GM19455 (cell line): ENCODE results near the gene ZNF414.
"Not testable (repeated sequence)": the region's sequence is repeated elsewhere in the genome, so short reads cannot be mapped to it uniquely, and the experiment has no call there.

ENCODE experiments used
- ATAC-seq: cut with Tn5 transposase; IDR thresholded peaks from one replicate; pipeline ENCODE4 v1.9.1; 2021; ENCODE audit not compliant: unreplicated experiment

The ZNF414 gene

GRCh38 chr19:8518536-8518935, 4.6 kb upstream of the ZNF414 start:
- ATAC-seq: no peak

- ATAC-seq: no peak
Measured at GRCh38 chr19:8517551-8518442, 3.8 kb upstream of the ZNF414 start.

- no peak for ATAC-seq
Measured at GRCh38 chr19:8515317-8515716, 1.4 kb upstream of the ZNF414 start.

- ATAC-seq: not testable (repeated sequence)
Measured at GRCh38 chr19:8514505-8515009, 590 bp upstream of the ZNF414 start.

- ATAC-seq: no peak
Measured at GRCh38 chr19:8513036-8513686, 806 bp downstream of the ZNF414 start.

GRCh38 chr19:8512115-8512967, 1.6 kb downstream of the ZNF414 start:
- ATAC-seq: no peak

- no peak for ATAC-seq
Measured at GRCh38 chr19:8511573-8512101, 2.3 kb downstream of the ZNF414 start.

GRCh38 chr19:8510589-8511115, 3.3 kb downstream of the ZNF414 start:
- no peak for ATAC-seq

GRCh38 chr19:8506402-8506957, 7.5 kb downstream of the ZNF414 start:
- no peak for ATAC-seq

- no peak for ATAC-seq
Measured at GRCh38 chr19:8505680-8506401, 8.1 kb downstream of the ZNF414 start.

- no peak for ATAC-seq
Measured at GRCh38 chr19:8504919-8505318, 9.0 kb downstream of the ZNF414 start.

- no peak for ATAC-seq
Measured at GRCh38 chr19:8504171-8504570, 9.8 kb downstream of the ZNF414 start.

- no peak for ATAC-seq
Measured at GRCh38 chr19:8503510-8503909, 10.5 kb downstream of the ZNF414 start.

- ATAC-seq: no peak
Measured at GRCh38 chr19:8501981-8502380, 12.0 kb downstream of the ZNF414 start.

GRCh38 chr19:8501516-8501915, 12.5 kb downstream of the ZNF414 start:
- no peak for ATAC-seq

- no peak for ATAC-seq
Measured at GRCh38 chr19:8500158-8500557, 13.8 kb downstream of the ZNF414 start.

GRCh38 chr19:8499048-8499833, 14.7 kb downstream of the ZNF414 start:
- no peak for ATAC-seq

GRCh38 chr19:8498295-8498694, 15.7 kb downstream of the ZNF414 start:
- no peak for ATAC-seq

- no peak for ATAC-seq
Measured at GRCh38 chr19:8494158-8494557, 19.8 kb downstream of the ZNF414 start.
